ENCODE measurements around the gene PTGIS.

DNA sequence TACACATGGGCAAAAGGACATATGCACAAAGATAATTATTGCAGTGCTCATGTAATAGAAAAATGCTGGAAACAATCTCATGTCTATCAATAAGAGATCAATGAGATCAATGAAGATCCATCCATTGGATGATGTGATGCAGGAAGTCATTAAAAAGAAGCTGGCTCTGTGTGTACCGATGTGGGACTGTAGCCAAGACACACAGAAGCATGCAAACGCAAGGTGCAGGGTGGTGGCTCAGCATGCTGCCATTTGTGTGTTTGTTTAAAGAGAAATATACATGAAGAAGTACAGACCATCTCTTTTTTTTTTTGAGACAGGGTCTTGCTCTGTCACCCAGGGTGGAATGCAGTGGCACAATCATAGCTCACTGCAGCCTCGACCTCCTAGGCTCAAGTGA is 52.4 kb downstream of the PTGIS start:
- TF ChIP-seq ZSCAN20 (CRISPR knock-in tag; IDR thresholded peaks at IDR 0.05) (no peak), CEBPB (IDR thresholded peaks at IDR 0.05) (no peak), CBX8 (IDR thresholded peaks at IDR 0.05) (no peak), RFX5 (IDR thresholded peaks at IDR 0.05) (no peak), CHD4 (IDR thresholded peaks at IDR 0.05; ENCODE audit: borderline replicate concordance) (no peak), MAFK (IDR thresholded peaks at IDR 0.05; ENCODE audit: partially characterized antibody) (no peak), POLR2A (IDR thresholded peaks at IDR 0.05; ENCODE audit: low read length) (no peak), RCOR1 (IDR thresholded peaks at IDR 0.05; ENCODE audit: low read depth, low read length) (no peak), EP300 (IDR thresholded peaks at IDR 0.05) (no peak), BHLHE40 (IDR thresholded peaks at IDR 0.05; ENCODE audit: low read depth, low read length) (no peak)
- TF ChIP-seq, protein P1, sequence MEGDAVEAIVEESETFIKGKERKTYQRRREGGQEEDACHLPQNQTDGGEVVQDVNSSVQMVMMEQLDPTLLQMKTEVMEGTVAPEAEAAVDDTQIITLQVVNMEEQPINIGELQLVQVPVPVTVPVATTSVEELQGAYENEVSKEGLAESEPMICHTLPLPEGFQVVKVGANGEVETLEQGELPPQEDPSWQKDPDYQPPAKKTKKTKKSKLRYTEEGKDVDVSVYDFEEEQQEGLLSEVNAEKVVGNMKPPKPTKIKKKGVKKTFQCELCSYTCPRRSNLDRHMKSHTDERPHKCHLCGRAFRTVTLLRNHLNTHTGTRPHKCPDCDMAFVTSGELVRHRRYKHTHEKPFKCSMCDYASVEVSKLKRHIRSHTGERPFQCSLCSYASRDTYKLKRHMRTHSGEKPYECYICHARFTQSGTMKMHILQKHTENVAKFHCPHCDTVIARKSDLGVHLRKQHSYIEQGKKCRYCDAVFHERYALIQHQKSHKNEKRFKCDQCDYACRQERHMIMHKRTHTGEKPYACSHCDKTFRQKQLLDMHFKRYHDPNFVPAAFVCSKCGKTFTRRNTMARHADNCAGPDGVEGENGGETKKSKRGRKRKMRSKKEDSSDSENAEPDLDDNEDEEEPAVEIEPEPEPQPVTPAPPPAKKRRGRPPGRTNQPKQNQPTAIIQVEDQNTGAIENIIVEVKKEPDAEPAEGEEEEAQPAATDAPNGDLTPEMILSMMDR (IDR thresholded peaks at IDR 0.05), result no peak
